ENCODE measurements around the gene HYKK. TPM values are rescaled to one million over a fixed set of nuclear protein-coding genes. Genes with fewer than 3 reads are reported as not detected.

Gene HYKK
- total and polyA plus RNA-seq, 2 donors (not counting 3 experiments of a cell fraction or from before 2014, with no cell fraction given), result 1.0 to 2.1 TPM

- intact Hi-C loops (cut with micrococcal nuclease), result no loop called here
- POLR2A ChIA-PET, result no interaction called here
- no peaks in the 10 kb centered on the region for H4K20me1 ChIP-seq (replicated peaks; ENCODE audit: control insufficient read depth, extremely low read depth, insufficient read depth, low read length)
- no peak overlapping the region for H3K4me3 ChIP-seq (replicated peaks in 1 of 3; ENCODE audit: insufficient read depth in 1 of 3, low read depth in 1 of 3, low read length in 3 of 3)
- no peak overlapping the region for H3K4me2 ChIP-seq (ENCODE audit: insufficient read depth, low read length)
- no peak for TF ChIP-seq GATA2 (IDR thresholded peaks at IDR 0.05; ENCODE audit: insufficient read depth, insufficient read length, low read depth, low read length)
- TF ChIP-seq JUN (IDR thresholded peaks at IDR 0.05; ENCODE audit: borderline replicate concordance, insufficient read depth, insufficient read length, low read depth), result no peak
- TF ChIP-seq MYC (IDR thresholded peaks at IDR 0.05; ENCODE audit: low read depth, low read length), result no peak
- no peak for TF ChIP-seq POLR2AphosphoS5 (IDR thresholded peaks at IDR 0.05; ENCODE audit: insufficient read depth, low read depth, low read length)
- TF ChIP-seq POLR2A (IDR thresholded peaks at IDR 0.05; ENCODE audit: low read depth, low read length), result no peak
- TF ChIP-seq MAX (IDR thresholded peaks at IDR 0.05; ENCODE audit: insufficient read depth, insufficient read length), result no peak
- TF ChIP-seq FOS (IDR thresholded peaks at IDR 0.05; ENCODE audit: borderline replicate concordance, insufficient read depth, low read length), result no peak
- no peak for TF ChIP-seq CTCF (IDR thresholded peaks at IDR 0.05; ENCODE audit: extremely low read depth in 1 of 2, insufficient read depth in 1 of 2, low read depth in 1 of 2, low read length in 2 of 2)
- TF ChIP-seq EZH2 (IDR thresholded peaks at IDR 0.05; ENCODE audit: borderline replicate concordance, low read depth, low read length, severe bottlenecking), result no peak
- no peaks in the 10 kb centered on the region for H3K4me1 ChIP-seq (ENCODE audit: control insufficient read depth, extremely low read depth, insufficient read depth, low read length)
- H3K9me1 ChIP-seq (replicated peaks; ENCODE audit: control insufficient read depth, extremely low read depth, insufficient read depth, low read length), result no peaks in the 10 kb centered on the region
- no peak overlapping the region for H3K9ac ChIP-seq (replicated peaks; ENCODE audit: extremely low read depth, insufficient read depth, low read length)
- DNase-seq (ENCODE audit: low read depth, low spot score) (no peak), FAIRE-seq (no peak)
- H3K27ac ChIP-seq (ENCODE audit: insufficient read depth, low read depth, low read length), result no peak overlapping the region
- H3K9me3 ChIP-seq (replicated peaks; ENCODE audit: control insufficient read depth, insufficient read depth, low read length), result no peaks in the 10 kb centered on the region
- dilution Hi-C loops (cut with MboI; ENCODE audit: extremely low pct_ligation_motif_present, low sequenced_read_pairs), result no loop called here
- BruUV-seq (replicated peaks), result no TSS peak
- CTCF ChIA-PET, result no interaction called here
- peaks cover 0 to 3% of the 10 kb centered on the region in 2 experiments for H3K27me3 ChIP-seq (ENCODE audit: control insufficient read depth in 2 of 2, insufficient read depth in 2 of 2, low read length in 2 of 2)
- no peaks in the 10 kb centered on the region for H3K36me3 ChIP-seq (ENCODE audit: control insufficient read depth in 2 of 2, extremely low read depth in 1 of 2, insufficient read depth in 2 of 2, low read length in 2 of 2)
- H2AFZ ChIP-seq (ENCODE audit: low read depth, low read length), result no peak overlapping the region
- H3K79me2 ChIP-seq (ENCODE audit: control insufficient read depth, insufficient read depth, low read length), result no peaks in the 10 kb centered on the region
Observed at GRCh38 chr15:78533331-78533730, 26.0 kb downstream of the HYKK start.
